SK-N-SH (cell line): Measurements from ENCODE around the gene BCAT1. TPM values are rescaled to one million over a fixed set of nuclear protein-coding genes. Genes with fewer than 3 reads are reported as not detected.

Experiments used
- CTCF ChIA-PET: fragments of 300-600, 350-600 bp; formaldehyde crosslinking; extraction: SDS; loops from one replicate; lab custom pipeline; 2021; lab: Yijun Ruan, JAX
- POLR2A ChIA-PET: fragments of 350-600 bp; sonication (Branson Sonifier 250); formaldehyde crosslinking; extraction: SDS; loops from one replicate; lab custom pipeline; 2020; ENCODE audit warnings: antibody characterized with exemption, inconsistent platforms; lab: Yijun Ruan, JAX
- DNase-seq: peaks from one replicate; pipeline ENCODE4 v3.0.0; 2012
- H2AFZ ChIP-seq: fragments of 200-600 bp; sonication (generic); 2 replicates; pipeline ENCODE4 v1.8.1; 2016; ENCODE audit warnings: antibody characterized with exemption, mild to moderate bottlenecking, low read depth
- H3F3A ChIP-seq: fragments of 200-600 bp; sonication (generic); replicated peaks from 2 replicates; pipeline ENCODE3; 2016; ENCODE audit warnings: antibody characterized with exemption, mild to moderate bottlenecking; ENCODE audit not compliant: insufficient read depth
- H3K27ac ChIP-seq, 2 experiments: fragments of 200-500 bp in 1 of 2; fragments of 200-600 bp in 1 of 2; sonication (Bioruptor generic) in 1 of 2; sonication (generic), shearing (Covaris generic) in 1 of 2; 2 replicates each; pipeline versions ENCODE4 v1.5.1 to v1.6.1; 2014 to 2016; ENCODE audit warnings: low read depth in 2 of 2, inconsistent platforms in 1 of 2, low read length in 1 of 2, mild to moderate bottlenecking in 1 of 2, mixed read lengths in 1 of 2
- H3K27me3 ChIP-seq: fragments of 200-600 bp; sonication (generic), shearing (Covaris generic); 2 replicates; pipeline ENCODE4 v1.6.1; 2016; ENCODE audit warnings: mixed run types; ENCODE audit not compliant: insufficient read depth
- H3K36me3 ChIP-seq, 2 experiments: fragments of 200-500 bp in 1 of 2; fragments of 200-600 bp in 1 of 2; sonication (Bioruptor generic) in 1 of 2; sonication (generic) in 1 of 2; replicated peaks in 1 of 2; 2 replicates each; pipeline versions ENCODE3 to v1.5.1; 2014 to 2016; ENCODE audit warnings: low read length in 1 of 2, mild to moderate bottlenecking in 1 of 2; ENCODE audit not compliant: insufficient read depth in 2 of 2, control insufficient read depth in 1 of 2
- H3K4me1 ChIP-seq, 2 experiments: fragments of 200-500 bp in 1 of 2; fragments of 200-600 bp in 1 of 2; sonication (Bioruptor generic) in 1 of 2; sonication (generic), shearing (Covaris generic) in 1 of 2; 2 replicates each; pipeline versions ENCODE4 v1.5.1 to v1.6.1; 2014 to 2016; ENCODE audit warnings: low read depth in 1 of 2, low read length in 1 of 2, mixed run types in 1 of 2; ENCODE audit not compliant: insufficient read depth in 2 of 2, control insufficient read depth in 1 of 2
- H3K4me2 ChIP-seq: fragments of 200-600 bp; sonication (generic), shearing (Covaris generic); 2 replicates; pipeline ENCODE4 v1.6.1; 2017; ENCODE audit warnings: mixed run types
- H3K4me3 ChIP-seq, 2 experiments: fragments of 200-500 bp in 1 of 2; fragments of 200-600 bp in 1 of 2; sonication (Bioruptor generic) in 1 of 2; sonication (generic), shearing (Covaris generic) in 1 of 2; 2 replicates each; pipeline versions ENCODE4 v1.5.1 to v1.8.1; 2014 to 2016; ENCODE audit warnings: low read depth in 2 of 2, inconsistent platforms in 1 of 2, low read length in 1 of 2, mild to moderate bottlenecking in 1 of 2, mixed read lengths in 1 of 2, moderate library complexity in 1 of 2
- H3K79me2 ChIP-seq: fragments of 200-600 bp; sonication (generic); 2 replicates; pipeline ENCODE4 v1.8.1; 2017; ENCODE audit warnings: mild to moderate bottlenecking; ENCODE audit not compliant: insufficient read depth
- H3K9ac ChIP-seq: fragments of 200-600 bp; sonication (generic); 2 replicates; pipeline ENCODE4 v1.6.1; 2017; ENCODE audit warnings: mixed run types
- H3K9me2 ChIP-seq: fragments of 200-600 bp; sonication (generic); 2 replicates; pipeline ENCODE4 v1.6.1; 2017; ENCODE audit warnings: mixed run types
- H3K9me3 ChIP-seq: fragments of 200-600 bp; sonication (generic); 2 replicates; pipeline ENCODE4 v1.6.1; 2017; ENCODE audit warnings: mixed run types, mild to moderate bottlenecking, moderate library complexity
- H4K20me1 ChIP-seq: fragments of 200-600 bp; sonication (generic); 2 replicates; pipeline ENCODE4 v1.6.1; 2017; ENCODE audit warnings: mild to moderate bottlenecking, mixed run types; ENCODE audit not compliant: insufficient read depth
- CHD2 ChIP-seq: fragments of 150-350 bp; IDR thresholded peaks from 2 replicates; pipeline ENCODE4 v1.6.1; 2018; ENCODE audit warnings: low read length; ENCODE audit not compliant: partially characterized antibody
- EP300 ChIP-seq, 2 experiments: IDR thresholded peaks; 2 replicates each; pipeline versions ENCODE4 v1.4.0 to v1.6.1; 2012; ENCODE audit warnings: borderline replicate concordance in 1 of 2, low read depth in 1 of 2, low read length in 1 of 2
- EZH2phosphoT487 ChIP-seq: fragments of 200-600 bp; sonication (generic); IDR thresholded peaks from 2 replicates; pipeline ENCODE4 v1.6.1; 2017; ENCODE audit warnings: low read depth, mixed run types, mild to moderate bottlenecking, antibody characterized with exemption, moderate library complexity, borderline replicate concordance
- GABPA ChIP-seq: IDR thresholded peaks from 2 replicates; pipeline ENCODE4 v1.4.0; 2012; ENCODE audit warnings: low read depth, mild to moderate bottlenecking
- MEF2A ChIP-seq: IDR thresholded peaks from 2 replicates; pipeline ENCODE4 v1.4.0; 2012; ENCODE audit warnings: low read depth, borderline replicate concordance
- MXI1 ChIP-seq: IDR thresholded peaks from 2 replicates; pipeline ENCODE4 v1.6.1; 2012; ENCODE audit warnings: mild to moderate bottlenecking, low read depth, low read length, improper control_type of control experiment
- POLR2AphosphoS5 ChIP-seq: IDR thresholded peaks from 2 replicates; pipeline ENCODE4 v1.6.1; 2012; ENCODE audit warnings: low read depth, low read length
- RAD21 ChIP-seq: IDR thresholded peaks from 2 replicates; pipeline ENCODE4 v1.6.1; 2012; ENCODE audit warnings: mild to moderate bottlenecking, low read length
- RCOR1 ChIP-seq: fragments of 150-350 bp; IDR thresholded peaks from 2 replicates; pipeline ENCODE4 v1.6.1; 2017; ENCODE audit warnings: antibody characterized with exemption, low read length
- RXRA ChIP-seq: IDR thresholded peaks from 2 replicates; pipeline ENCODE4 v1.4.0; 2012; ENCODE audit warnings: low read depth, mild to moderate bottlenecking, borderline replicate concordance
- SIN3A ChIP-seq: IDR thresholded peaks from 2 replicates; pipeline ENCODE4 v1.6.1; 2012; ENCODE audit warnings: low read depth, mild to moderate bottlenecking, low read length, moderate library complexity, borderline replicate concordance
- TAF1 ChIP-seq: IDR thresholded peaks from 2 replicates; pipeline ENCODE4 v1.6.1; 2012; ENCODE audit warnings: low read depth, mild to moderate bottlenecking, low read length, moderate library complexity, borderline replicate concordance
- TEAD4 ChIP-seq: IDR thresholded peaks from 2 replicates; pipeline ENCODE4 v1.4.0; 2012; ENCODE audit warnings: mild to moderate bottlenecking, borderline replicate concordance; ENCODE audit not compliant: insufficient read depth
- WGBS: methylation state at CpG from one replicate; pipeline ENCODE4 v1.1.6; 2017; ENCODE audit warnings: low lambda C conversion rate; 5-methylcytosine and 5-hydroxymethylcytosine counted together
- polyA plus RNA-seq, 3 experiments: library from polyadenylated mRNA; depleted of rRNA; stranded (reverse); fragments of >200 nt; gene quantifications; 2 replicates each; pipeline ENCODE4 v1.2.3, GENCODE V29; 2012
- TF ChIP-seq, protein P1 (sequence below): IDR thresholded peaks from 2 replicates; pipeline ENCODE4 v1.6.1; 2012; ENCODE audit warnings: mild to moderate bottlenecking, low read depth, low read length, moderate library complexity
- TF ChIP-seq, protein P2 (sequence below): IDR thresholded peaks from 2 replicates; pipeline ENCODE4 v1.4.0; 2012; ENCODE audit warnings: low read depth, borderline replicate concordance
- TF ChIP-seq, protein P3 (sequence below): IDR thresholded peaks from 2 replicates; pipeline ENCODE4 v1.4.0; 2012; ENCODE audit warnings: low read depth, borderline replicate concordance

The BCAT1 gene
- polyA plus RNA-seq, 1 of the 3 experiments (the other 2 are of a cell fraction), result 7.7 TPM

GRCh38 chr12:24773996-24774395 is 174.9 kb downstream of the BCAT1 start (continued):
- TF ChIP-seq, protein P1, sequence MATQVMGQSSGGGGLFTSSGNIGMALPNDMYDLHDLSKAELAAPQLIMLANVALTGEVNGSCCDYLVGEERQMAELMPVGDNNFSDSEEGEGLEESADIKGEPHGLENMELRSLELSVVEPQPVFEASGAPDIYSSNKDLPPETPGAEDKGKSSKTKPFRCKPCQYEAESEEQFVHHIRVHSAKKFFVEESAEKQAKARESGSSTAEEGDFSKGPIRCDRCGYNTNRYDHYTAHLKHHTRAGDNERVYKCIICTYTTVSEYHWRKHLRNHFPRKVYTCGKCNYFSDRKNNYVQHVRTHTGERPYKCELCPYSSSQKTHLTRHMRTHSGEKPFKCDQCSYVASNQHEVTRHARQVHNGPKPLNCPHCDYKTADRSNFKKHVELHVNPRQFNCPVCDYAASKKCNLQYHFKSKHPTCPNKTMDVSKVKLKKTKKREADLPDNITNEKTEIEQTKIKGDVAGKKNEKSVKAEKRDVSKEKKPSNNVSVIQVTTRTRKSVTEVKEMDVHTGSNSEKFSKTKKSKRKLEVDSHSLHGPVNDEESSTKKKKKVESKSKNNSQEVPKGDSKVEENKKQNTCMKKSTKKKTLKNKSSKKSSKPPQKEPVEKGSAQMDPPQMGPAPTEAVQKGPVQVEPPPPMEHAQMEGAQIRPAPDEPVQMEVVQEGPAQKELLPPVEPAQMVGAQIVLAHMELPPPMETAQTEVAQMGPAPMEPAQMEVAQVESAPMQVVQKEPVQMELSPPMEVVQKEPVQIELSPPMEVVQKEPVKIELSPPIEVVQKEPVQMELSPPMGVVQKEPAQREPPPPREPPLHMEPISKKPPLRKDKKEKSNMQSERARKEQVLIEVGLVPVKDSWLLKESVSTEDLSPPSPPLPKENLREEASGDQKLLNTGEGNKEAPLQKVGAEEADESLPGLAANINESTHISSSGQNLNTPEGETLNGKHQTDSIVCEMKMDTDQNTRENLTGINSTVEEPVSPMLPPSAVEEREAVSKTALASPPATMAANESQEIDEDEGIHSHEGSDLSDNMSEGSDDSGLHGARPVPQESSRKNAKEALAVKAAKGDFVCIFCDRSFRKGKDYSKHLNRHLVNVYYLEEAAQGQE, result no peak
- TF ChIP-seq EP300 (IDR thresholded peaks at IDR 0.05; ENCODE audit: borderline replicate concordance in 1 of 2, low read depth in 1 of 2, low read length in 1 of 2), result no peak
- TF ChIP-seq RXRA, result no peak
- no peak for TF ChIP-seq TEAD4
- TF ChIP-seq TAF1, result no peak

- Histone ChIP-seq H3K4me3 (no peak overlapping the region), H3K36me3 (no peaks in the 10 kb centered on the region), H3K9me3 (no peaks in the 10 kb centered on the region), H3F3A (no peaks in the 10 kb centered on the region), H4K20me1 (no peaks in the 10 kb centered on the region), H3K9me2 (no peaks in the 10 kb centered on the region), H3K9ac (no peak overlapping the region), H3K27me3 (no peaks in the 10 kb centered on the region), H3K27ac (no peak overlapping the region), H3K4me2 (no peak overlapping the region), H3K79me2 (no peaks in the 10 kb centered on the region), H3K4me1 (peaks cover 0 to 3% of the 10 kb centered on the region in 2 experiments; a peak in 2 of 4 replicates), H2AFZ (no peak overlapping the region)
- TF ChIP-seq CHD2 (no peak), POLR2AphosphoS5 (no peak), MEF2A (no peak), TAF1 (no peak)
- TF ChIP-seq, protein P2, sequence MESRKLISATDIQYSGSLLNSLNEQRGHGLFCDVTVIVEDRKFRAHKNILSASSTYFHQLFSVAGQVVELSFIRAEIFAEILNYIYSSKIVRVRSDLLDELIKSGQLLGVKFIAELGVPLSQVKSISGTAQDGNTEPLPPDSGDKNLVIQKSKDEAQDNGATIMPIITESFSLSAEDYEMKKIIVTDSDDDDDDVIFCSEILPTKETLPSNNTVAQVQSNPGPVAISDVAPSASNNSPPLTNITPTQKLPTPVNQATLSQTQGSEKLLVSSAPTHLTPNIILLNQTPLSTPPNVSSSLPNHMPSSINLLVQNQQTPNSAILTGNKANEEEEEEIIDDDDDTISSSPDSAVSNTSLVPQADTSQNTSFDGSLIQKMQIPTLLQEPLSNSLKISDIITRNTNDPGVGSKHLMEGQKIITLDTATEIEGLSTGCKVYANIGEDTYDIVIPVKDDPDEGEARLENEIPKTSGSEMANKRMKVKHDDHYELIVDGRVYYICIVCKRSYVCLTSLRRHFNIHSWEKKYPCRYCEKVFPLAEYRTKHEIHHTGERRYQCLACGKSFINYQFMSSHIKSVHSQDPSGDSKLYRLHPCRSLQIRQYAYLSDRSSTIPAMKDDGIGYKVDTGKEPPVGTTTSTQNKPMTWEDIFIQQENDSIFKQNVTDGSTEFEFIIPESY, result no peak
- CTCF ChIA-PET, result interaction anchor here (1.2 kb wide), 1 partner anchor 11 kb away, joined by 3 read pairs; no protein-coding TSS in a partner anchor
- POLR2A ChIA-PET, result no interaction called here
- DNase-seq, result no peak
These were observed 176.1 kb downstream of the BCAT1 start for GRCh38 chr12:24772813-24773212.

DNA sequence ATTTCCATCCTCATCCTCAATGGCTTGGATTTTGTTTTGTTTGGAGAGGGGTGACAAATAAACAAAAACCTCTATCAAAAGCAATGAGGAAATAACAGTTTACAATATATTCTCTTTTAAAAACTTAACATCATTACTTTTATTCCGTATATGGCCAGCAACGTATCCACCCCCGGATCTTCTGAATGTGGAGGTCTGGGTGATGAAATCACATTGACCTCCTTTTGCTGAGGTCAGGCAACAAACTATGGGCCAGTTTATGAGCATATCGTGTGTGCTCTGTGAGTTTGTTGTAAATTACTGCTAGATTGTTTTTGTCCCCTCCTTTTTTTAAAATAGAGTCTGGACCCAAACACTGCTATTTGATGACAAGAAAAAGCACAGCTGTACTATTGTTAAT is 178.1 kb downstream of the BCAT1 start:
- no peak overlapping the region for H2AFZ ChIP-seq
- no peak overlapping the region for H3K27ac ChIP-seq
- peaks cover 0 to 3% of the 10 kb centered on the region in 2 experiments; a peak in 2 of 4 replicates for H3K4me1 ChIP-seq
- no peaks in the 10 kb centered on the region for H4K20me1 ChIP-seq
- H3K9me2 ChIP-seq, result no peaks in the 10 kb centered on the region
- H3F3A ChIP-seq, result no peaks in the 10 kb centered on the region
- WGBS, result 76% methylated on average over 4 of the region's 4 CpGs
- TF ChIP-seq RAD21, result no peak
- no peak for TF ChIP-seq CHD2
- no peak for TF ChIP-seq EZH2phosphoT487
- TF ChIP-seq SIN3A, result no peak
- TF ChIP-seq, protein P2, result no peak
- no peak for TF ChIP-seq RCOR1
- TF ChIP-seq MXI1, result no peak
- TF ChIP-seq, protein P3, sequence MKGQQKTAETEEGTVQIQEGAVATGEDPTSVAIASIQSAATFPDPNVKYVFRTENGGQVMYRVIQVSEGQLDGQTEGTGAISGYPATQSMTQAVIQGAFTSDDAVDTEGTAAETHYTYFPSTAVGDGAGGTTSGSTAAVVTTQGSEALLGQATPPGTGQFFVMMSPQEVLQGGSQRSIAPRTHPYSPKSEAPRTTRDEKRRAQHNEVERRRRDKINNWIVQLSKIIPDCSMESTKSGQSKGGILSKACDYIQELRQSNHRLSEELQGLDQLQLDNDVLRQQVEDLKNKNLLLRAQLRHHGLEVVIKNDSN, result no peak
- no peak for TF ChIP-seq GABPA
- H3K9me3 ChIP-seq, result no peaks in the 10 kb centered on the region
- CTCF ChIA-PET, result no interaction called here
- H3K27me3 ChIP-seq, result no peaks in the 10 kb centered on the region
- H3K9ac ChIP-seq, result no peak overlapping the region
- DNase-seq, result no peak
- H3K79me2 ChIP-seq, result no peaks in the 10 kb centered on the region
- no peaks in the 10 kb centered on the region for H3K36me3 ChIP-seq
- no peak overlapping the region for H3K4me3 ChIP-seq
- H3K4me2 ChIP-seq, result no peak overlapping the region
- POLR2A ChIA-PET, result no interaction called here
